GM12874 (cell line): Measurements from ENCODE around the gene RNF223.

ENCODE experiments used
- TF ChIP-seq, protein P1 (sequence below): IDR thresholded peaks from 2 replicates; pipeline ENCODE4 v1.5.1; 2011; ENCODE audit warnings: low read depth, mild to moderate bottlenecking, control low read depth, low read length, moderate library complexity; ENCODE audit not compliant: insufficient read depth

The RNF223 gene

DNA sequence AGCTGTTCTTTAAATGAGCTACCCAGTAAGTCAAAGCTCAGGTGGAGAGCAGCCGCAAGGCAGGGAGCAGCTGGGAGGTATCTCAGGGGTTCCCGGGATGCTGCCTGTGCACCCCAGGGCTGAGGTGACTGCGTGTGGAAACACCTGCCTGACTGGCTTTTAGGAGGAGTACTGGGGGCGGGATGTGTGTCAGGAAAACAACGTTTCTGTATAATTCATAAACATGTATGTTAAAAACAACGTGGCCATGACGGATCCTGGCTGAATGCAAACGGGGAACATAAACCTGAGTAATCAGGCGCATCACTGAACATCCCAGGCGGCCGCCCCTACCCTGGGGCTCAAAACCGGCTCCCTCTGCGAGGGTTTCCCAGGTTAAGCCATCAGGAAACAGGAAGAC lies 40.3 kb upstream of the RNF223 start:
- TF ChIP-seq, protein P1, sequence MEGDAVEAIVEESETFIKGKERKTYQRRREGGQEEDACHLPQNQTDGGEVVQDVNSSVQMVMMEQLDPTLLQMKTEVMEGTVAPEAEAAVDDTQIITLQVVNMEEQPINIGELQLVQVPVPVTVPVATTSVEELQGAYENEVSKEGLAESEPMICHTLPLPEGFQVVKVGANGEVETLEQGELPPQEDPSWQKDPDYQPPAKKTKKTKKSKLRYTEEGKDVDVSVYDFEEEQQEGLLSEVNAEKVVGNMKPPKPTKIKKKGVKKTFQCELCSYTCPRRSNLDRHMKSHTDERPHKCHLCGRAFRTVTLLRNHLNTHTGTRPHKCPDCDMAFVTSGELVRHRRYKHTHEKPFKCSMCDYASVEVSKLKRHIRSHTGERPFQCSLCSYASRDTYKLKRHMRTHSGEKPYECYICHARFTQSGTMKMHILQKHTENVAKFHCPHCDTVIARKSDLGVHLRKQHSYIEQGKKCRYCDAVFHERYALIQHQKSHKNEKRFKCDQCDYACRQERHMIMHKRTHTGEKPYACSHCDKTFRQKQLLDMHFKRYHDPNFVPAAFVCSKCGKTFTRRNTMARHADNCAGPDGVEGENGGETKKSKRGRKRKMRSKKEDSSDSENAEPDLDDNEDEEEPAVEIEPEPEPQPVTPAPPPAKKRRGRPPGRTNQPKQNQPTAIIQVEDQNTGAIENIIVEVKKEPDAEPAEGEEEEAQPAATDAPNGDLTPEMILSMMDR = no peak

DNA sequence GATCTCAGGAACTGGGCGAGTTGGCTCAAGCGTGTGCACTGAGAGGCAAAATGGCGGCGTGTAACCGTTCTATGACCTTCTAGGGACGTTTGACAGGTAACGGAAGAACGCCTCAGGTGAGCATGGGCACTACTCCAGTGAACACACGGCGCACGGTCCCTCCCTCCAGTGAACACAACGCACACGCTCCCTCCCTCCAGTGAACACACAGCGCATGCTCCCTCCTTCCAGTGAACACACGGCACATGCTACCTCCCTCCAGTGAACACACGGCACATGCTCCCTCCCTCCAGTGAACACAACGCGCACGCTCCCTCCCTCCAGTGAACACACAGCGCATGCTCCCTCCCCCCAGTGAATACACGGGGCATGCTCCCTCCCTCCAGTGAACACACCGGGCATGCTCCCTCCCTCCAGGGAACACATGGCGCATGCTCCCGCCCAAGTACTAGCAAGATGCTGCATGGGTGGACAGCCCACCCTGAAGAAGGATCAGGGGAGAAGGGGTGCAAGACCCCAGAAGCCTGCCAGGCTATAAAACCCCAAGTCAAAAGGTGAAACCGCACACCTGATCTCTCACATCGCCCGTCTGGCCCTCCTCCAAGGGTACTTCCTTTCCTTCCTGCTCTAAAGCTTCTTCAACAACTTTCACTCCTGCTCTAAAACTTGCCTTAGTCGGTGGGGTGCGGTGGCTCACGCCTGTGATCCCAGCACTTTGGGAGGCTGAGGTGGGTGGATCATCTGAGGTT lies 38.3 kb upstream of the RNF223 start:
- TF ChIP-seq, protein P1 = no peak

DNA sequence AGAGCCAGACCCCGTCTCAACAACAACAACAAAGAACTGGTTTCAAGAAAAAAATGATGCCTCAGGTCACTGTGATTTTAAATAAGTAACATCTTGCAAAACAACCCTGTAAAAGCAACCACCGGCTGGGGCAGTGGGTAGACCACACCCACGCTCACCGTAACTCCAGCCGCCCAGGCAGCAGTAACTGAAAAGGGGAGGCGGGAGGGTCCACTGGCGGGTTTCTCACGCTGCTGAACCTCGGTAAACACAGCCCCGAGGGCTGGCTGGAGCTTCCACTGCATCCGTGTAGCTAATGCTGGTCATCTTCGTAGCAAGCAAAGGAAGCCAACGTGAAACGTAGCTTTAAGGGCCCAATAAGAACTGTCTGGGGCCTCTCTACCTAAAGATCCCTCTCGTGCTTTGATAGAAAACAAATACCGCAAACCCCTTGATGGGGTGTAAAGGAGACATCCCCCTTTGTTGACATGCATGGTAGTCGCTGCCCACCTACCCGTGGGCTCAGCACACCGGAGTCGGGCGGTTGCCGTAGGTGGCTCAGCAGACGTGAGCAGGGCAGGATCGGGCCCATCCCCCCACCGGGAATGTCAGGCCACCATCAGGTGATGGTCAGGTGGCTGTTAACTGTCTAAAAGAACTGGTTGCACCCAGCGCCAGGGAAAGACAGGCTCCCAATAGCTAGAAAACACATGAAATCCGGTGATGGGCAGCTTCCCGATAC lies 37.6 kb upstream of the RNF223 start:
- TF ChIP-seq, protein P1 = no peak

DNA sequence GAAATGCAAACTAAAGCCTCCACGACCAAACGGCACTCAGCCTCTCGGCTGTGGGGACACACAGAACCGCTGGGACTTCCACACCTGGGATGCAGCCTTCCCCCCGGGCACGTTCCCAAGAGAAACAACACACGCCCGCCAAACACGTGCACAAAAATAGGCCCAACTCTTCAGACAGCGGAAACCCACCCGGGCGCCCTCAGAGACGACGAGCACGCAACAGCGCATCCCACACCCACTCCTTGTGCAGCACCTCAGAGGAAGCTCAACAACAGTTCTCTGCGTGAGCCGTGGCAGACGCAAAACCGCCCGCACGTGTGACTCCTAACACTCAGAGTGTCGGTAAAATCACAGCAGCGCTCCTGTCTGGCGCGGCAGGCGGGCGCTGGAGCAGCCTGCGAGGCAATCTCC lies 36.5 kb upstream of the RNF223 start:
- TF ChIP-seq, protein P1 = no peak

DNA sequence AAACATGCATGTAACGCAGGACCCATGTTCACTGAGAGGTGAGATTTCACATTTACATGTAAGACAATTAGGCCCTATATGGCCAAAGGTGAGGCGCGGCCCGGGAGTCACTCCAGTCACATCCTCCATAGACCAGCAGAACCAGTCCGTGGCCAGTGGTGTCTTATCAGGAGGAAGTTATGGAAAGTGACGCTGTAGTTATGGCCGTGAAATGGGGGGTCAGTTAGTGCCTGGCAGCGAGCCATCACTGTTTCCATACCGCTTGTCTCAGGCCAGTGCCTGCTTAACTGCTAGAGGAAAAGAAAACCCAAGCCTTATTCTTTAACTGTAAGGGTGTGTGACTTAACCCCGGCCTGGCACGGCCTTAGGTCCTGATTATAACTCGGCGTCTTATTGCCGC lies 35.6 kb upstream of the RNF223 start:
- TF ChIP-seq, protein P1 = no peak

DNA sequence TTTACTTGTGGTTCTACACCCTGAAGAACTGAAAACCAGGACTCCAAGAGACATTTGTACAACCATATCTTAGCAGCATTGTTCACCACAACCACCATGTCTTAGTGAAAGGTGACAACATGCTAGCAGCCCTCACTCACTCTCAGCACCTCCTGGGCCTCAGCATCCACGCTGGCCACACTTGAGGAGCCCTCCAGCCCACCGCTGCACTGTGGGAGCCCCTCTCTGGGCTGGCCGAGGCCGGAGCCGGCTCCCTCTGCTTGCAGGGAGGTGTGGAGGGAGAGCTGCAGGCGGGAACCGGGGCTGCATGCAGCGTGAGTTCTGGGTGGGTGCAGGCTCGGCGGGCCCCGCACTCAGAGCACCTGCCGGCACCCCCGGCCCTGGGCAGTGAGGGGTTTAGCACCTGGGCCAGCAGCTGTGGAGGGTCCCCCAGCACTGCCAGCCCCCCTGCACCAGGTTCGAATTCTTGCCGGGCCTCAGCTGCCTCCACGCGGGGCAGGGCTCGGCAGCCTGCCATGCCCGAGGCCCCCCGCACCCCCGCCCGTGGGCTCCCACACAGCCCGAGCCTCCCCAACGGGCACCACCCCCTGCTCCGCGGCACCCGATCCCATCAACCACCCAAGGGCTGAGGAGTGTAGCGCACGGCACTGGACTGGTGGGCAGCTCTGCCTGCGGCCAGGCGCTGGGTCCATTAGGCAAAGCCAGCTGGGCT lies 32.6 kb upstream of the RNF223 start:
- TF ChIP-seq, protein P1 = no peak

DNA sequence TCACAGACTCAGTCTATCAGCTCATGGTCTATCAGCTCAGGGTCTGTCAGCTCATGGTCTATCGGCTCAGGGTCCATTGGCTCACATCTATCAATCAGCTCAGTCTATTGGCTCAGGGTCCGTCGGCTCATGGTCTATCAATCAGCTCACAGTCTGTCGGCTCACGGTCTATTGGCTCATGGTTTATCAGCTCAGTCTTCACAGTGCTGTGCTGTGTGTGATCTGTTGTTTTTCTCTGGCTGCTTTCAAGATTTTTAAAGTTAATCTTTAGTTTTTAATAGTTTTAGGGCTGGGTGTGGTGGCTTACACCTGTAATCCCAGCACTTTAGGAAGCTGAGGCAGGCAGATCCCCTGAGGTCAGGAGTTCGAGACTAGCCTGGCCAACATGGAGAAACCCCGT lies 27.4 kb upstream of the RNF223 start:
- TF ChIP-seq, protein P1 = no peak
